Measurements from ENCODE around the gene DR1. TPM values are rescaled to one million over a fixed set of nuclear protein-coding genes. Genes with fewer than 3 reads are reported as not detected.

The DR1 gene
- total RNA-seq (2021), result 87.3 TPM in 2 replicates
- long read RNA-seq, full-length matches to known transcripts, result 541 of 561 reads
- long read RNA-seq, partial matches to known transcripts, result 13 of 561 reads
- long read RNA-seq, other reads (novel, unspliced or antisense), result 7 of 561 reads

GRCh38 chr1:93345633-93346420 is at the start of gene DR1:
TSS of gene DR1 (plus strand) at chr1:93345907. CDS start at chr1:93346646, 739 bp downstream.
- H3K4me3 Mint-ChIP-seq, result peak within 1 kb of the TSS; percentile 90 to 97
- H2BK15ac ChIP-seq (ENCODE audit: low read depth, low read length), result no peak within 1 kb of the TSS
- no peak within 1 kb of the TSS for H2BK12ac ChIP-seq (ENCODE audit: insufficient read length, low read depth, low read length)
- no peaks in the 10 kb centered on the region for H3K27me3 ChIP-seq (ENCODE audit: insufficient read depth, low read length)
- peak within 1 kb of the TSS; percentile 55 for H3K18ac ChIP-seq (ENCODE audit: insufficient read length, low read depth, low read length)
- H3K4me1 ChIP-seq (ENCODE audit: insufficient read depth, low read length), result peaks cover 2% of the 10 kb centered on the region; the same call in 1 of the 2 replicates
- H3K14ac ChIP-seq (ENCODE audit: insufficient read depth, low read length), result peak within 1 kb of the TSS; percentile 83
- WGBS (ENCODE audit: extremely low coverage, insufficient read length, low lambda C conversion rate), result no CpG with 5 or more reads among the region's 80 CpGs
- no peaks in the 10 kb centered on the region for H3K27me3 Mint-ChIP-seq (ENCODE audit: low read depth)
- H4K20me1 ChIP-seq (ENCODE audit: control insufficient read depth, insufficient read depth, insufficient read length), result peaks cover 3% of the 10 kb centered on the region
- peak within 1 kb of the TSS; percentile 98 to 99 (median 98) for H3K27ac Mint-ChIP-seq
- TF ChIP-seq CTCF (conservative IDR thresholded peaks at IDR 0.05), result no peak
- H2BK120ac ChIP-seq (ENCODE audit: low read depth, low read length, poor library complexity, severe bottlenecking), result no peak within 1 kb of the TSS
- H3K23ac ChIP-seq (ENCODE audit: insufficient read length, low read depth, low read length), result no peak within 1 kb of the TSS
- no peaks in the 10 kb centered on the region for H3K79me1 ChIP-seq (ENCODE audit: insufficient read depth, low read depth, low read length, poor library complexity, severe bottlenecking)
- peaks cover 20% of the 10 kb centered on the region; the same call in 1 of the 2 replicates for H3K79me2 ChIP-seq (ENCODE audit: insufficient read depth, low read length)
- peaks cover 2 to 17% (median 15%) of the 10 kb centered on the region in 3 experiments; a peak in 5 of 7 replicates for H3K36me3 Mint-ChIP-seq (ENCODE audit: insufficient read depth in 1 of 3, low read depth in 3 of 3)
- H2AK5ac ChIP-seq (ENCODE audit: insufficient read length, low read length), result no peak within 1 kb of the TSS
- no peak within 1 kb of the TSS for H2AFZ ChIP-seq (ENCODE audit: low read length)
- H3K4ac ChIP-seq (ENCODE audit: low read depth, low read length), result no peak within 1 kb of the TSS; the same call in 1 of the 2 replicates
- H3K4me2 ChIP-seq (ENCODE audit: insufficient read depth, insufficient read length, low read length), result peak within 1 kb of the TSS; percentile 99
- no peak within 1 kb of the TSS for H3T11ph ChIP-seq (ENCODE audit: low read length)
- peak; percentile 94 for DNase-seq
- H3K56ac ChIP-seq (ENCODE audit: insufficient read length, low read depth, low read length), result no peak within 1 kb of the TSS
- H4K91ac ChIP-seq (ENCODE audit: insufficient read length, low read depth, low read length), result no peak within 1 kb of the TSS
- H4K5ac ChIP-seq (ENCODE audit: insufficient read length, low read depth, low read length), result no peak within 1 kb of the TSS
- H3K9me3 ChIP-seq (ENCODE audit: control insufficient read depth, low read depth, low read length), result no peaks in the 10 kb centered on the region
- H3K9ac ChIP-seq (ENCODE audit: extremely low read depth, insufficient read length, low read length), result peak within 1 kb of the TSS; percentile 88
- H4K8ac ChIP-seq (replicated peaks; ENCODE audit: insufficient read length, low read depth, low read length), result no peak within 1 kb of the TSS
- H3K4me1 Mint-ChIP-seq, result peaks cover 24 to 25% of the 10 kb centered on the region in 2 experiments
- no peak within 1 kb of the TSS for H2BK20ac ChIP-seq (ENCODE audit: low read depth, low read length, poor library complexity, severe bottlenecking)
- H3K27ac ChIP-seq (ENCODE audit: insufficient read length, low read depth, low read length), result peak within 1 kb of the TSS; percentile 86
- no peak within 1 kb of the TSS for H2BK5ac ChIP-seq (ENCODE audit: insufficient read length, low read length)
- peaks cover 16% of the 10 kb centered on the region for H3K23me2 ChIP-seq (ENCODE audit: insufficient read length, low read depth, low read length, poor library complexity, severe bottlenecking)
- H3K9me3 Mint-ChIP-seq, result no peaks in the 10 kb centered on the region

Data from H9 (cell line).